Lower lobe of right lung (tissue), 2 donors: ENCODE data around the gene RASA2. TPM values are rescaled to one million over a fixed set of nuclear protein-coding genes. Genes with fewer than 3 reads are reported as not detected.
"Not testable (repeated sequence)": the region's sequence is repeated elsewhere in the genome, so short reads cannot be mapped to it uniquely, and the experiment has no call there.

Experiments used
- ATAC-seq, 2 donors: fragments of 200-7000 bp; cut with Tn5 transposase; one replicate each; pipeline ENCODE4 v1.9.1; 2020 to 2022; ENCODE audit warnings: mild to moderate bottlenecking in 2 of 2, moderate library complexity in 2 of 2
- DNase-seq: peaks from one replicate; pipeline ENCODE4 v3.0.0-alpha.2; 2020
- H3K27ac ChIP-seq: fragments of 200-600 bp; one replicate; pipeline ENCODE4 v1.8.0; 2022
- H3K27me3 ChIP-seq: fragments of 200-600 bp; one replicate; pipeline ENCODE4 v1.8.0; 2022; ENCODE audit warnings: low read depth
- H3K36me3 ChIP-seq: fragments of 200-600 bp; one replicate; pipeline ENCODE4 v1.8.0; 2022; ENCODE audit warnings: mild to moderate bottlenecking
- H3K4me1 ChIP-seq: fragments of 200-600 bp; one replicate; pipeline ENCODE4 v1.8.0; 2022
- H3K4me3 ChIP-seq: fragments of 200-600 bp; one replicate; pipeline ENCODE4 v1.8.0; 2022; ENCODE audit warnings: mild to moderate bottlenecking
- H3K9me3 ChIP-seq: fragments of 200-600 bp; one replicate; pipeline ENCODE4 v1.8.0; 2022
- CTCF ChIP-seq: fragments of 200-600 bp; IDR thresholded peaks from one replicate; pipeline ENCODE4 v1.8.0; 2022; ENCODE audit warnings: antibody characterized with exemption, mild to moderate bottlenecking
- intact Hi-C: fragments of 100-400 bp; cut with DNase I; formaldehyde crosslinking; loops from one replicate; pipeline ENCODE4 v1.11.0; 2022
- total RNA-seq: library from RNA; stranded (reverse); fragmentation: NEBNext Ultra II Directional; extraction: Animal tissue kit (Norgen Biotek cat#: 25700); gene quantifications from one replicate; pipeline ENCODE4 v1.2.1, GENCODE V29; 2021
- donor health status: DM: no; HTN: yes; CAD: no; lungs with severe emphysema.

The RASA2 gene
- total RNA-seq, 1 donor from 2014 or later: 21.5 TPM

- no peak for TF ChIP-seq CTCF
- no peaks in the 10 kb centered on the region for H3K9me3 ChIP-seq
- H3K27me3 ChIP-seq: no peaks in the 10 kb centered on the region
- H3K4me3 ChIP-seq: no peak overlapping the region
- H3K4me1 ChIP-seq: peaks cover 24% of the 10 kb centered on the region
- ATAC-seq: no peak
- DNase-seq: no peak
- no peak overlapping the region for H3K27ac ChIP-seq
- peaks cover 9% of the 10 kb centered on the region for H3K36me3 ChIP-seq
- intact Hi-C loops: no loop called here
Observed at GRCh38 chr3:141532609-141533008, 45.8 kb downstream of the RASA2 start.

GRCh38 chr3:141536017-141536416, 49.2 kb downstream of the RASA2 start:
- H3K27ac ChIP-seq, H3K4me3 ChIP-seq, H3K4me1 ChIP-seq, H3K27me3 ChIP-seq, H3K9me3 ChIP-seq, ATAC-seq, H3K36me3 ChIP-seq, DNase-seq, intact Hi-C loops: not testable (repeated sequence)

GRCh38 chr3:141537856-141538255, 51.0 kb downstream of the RASA2 start:
- DNase-seq: no peak
- H3K4me1 ChIP-seq: no peaks in the 10 kb centered on the region
- H3K9me3 ChIP-seq: peaks cover 3% of the 10 kb centered on the region
- H3K36me3 ChIP-seq: peaks cover 9% of the 10 kb centered on the region
- no peaks in the 10 kb centered on the region for H3K27me3 ChIP-seq
- H3K27ac ChIP-seq: no peak overlapping the region
- TF ChIP-seq CTCF: no peak
- ATAC-seq: no peak
- H3K4me3 ChIP-seq: no peak overlapping the region
- intact Hi-C loops: no loop called here

GRCh38 chr3:141538568-141539240, 51.9 kb downstream of the RASA2 start:
- intact Hi-C loops: no loop called here
- H3K27ac ChIP-seq: no peak overlapping the region

GRCh38 chr3:141539431-141540187, 52.8 kb downstream of the RASA2 start:
- DNase-seq: no peak
- H3K27ac ChIP-seq: no peak overlapping the region
- TF ChIP-seq CTCF: no peak
- peaks cover 10% of the 10 kb centered on the region for H3K36me3 ChIP-seq
- no peaks in the 10 kb centered on the region for H3K27me3 ChIP-seq
- intact Hi-C loops: no loop called here
- peaks cover 4% of the 10 kb centered on the region for H3K4me1 ChIP-seq
- H3K9me3 ChIP-seq: peaks cover 8% of the 10 kb centered on the region
- H3K4me3 ChIP-seq: no peak overlapping the region
- peak in 1 of 2 donors; percentile 35 for ATAC-seq

More at GRCh38 chr3:141538568-141539240, 51.9 kb downstream of the RASA2 start:
- no peaks in the 10 kb centered on the region for H3K4me1 ChIP-seq
- DNase-seq (no peak), ATAC-seq (no peak)
- peaks cover 8% of the 10 kb centered on the region for H3K9me3 ChIP-seq
- peaks cover 9% of the 10 kb centered on the region for H3K36me3 ChIP-seq
- TF ChIP-seq CTCF: no peak
- H3K27me3 ChIP-seq: no peaks in the 10 kb centered on the region
- no peak overlapping the region for H3K4me3 ChIP-seq

GRCh38 chr3:141540531-141540930, 53.7 kb downstream of the RASA2 start:
- no peak for ATAC-seq
- no peak overlapping the region for H3K4me3 ChIP-seq
- no peak overlapping the region for H3K27ac ChIP-seq
- peaks cover 11% of the 10 kb centered on the region for H3K36me3 ChIP-seq
- DNase-seq: no peak
- TF ChIP-seq CTCF: no peak
- H3K9me3 ChIP-seq: peaks cover 8% of the 10 kb centered on the region
- intact Hi-C loops: no loop called here
- no peaks in the 10 kb centered on the region for H3K27me3 ChIP-seq
- H3K4me1 ChIP-seq: peaks cover 8% of the 10 kb centered on the region
